Right ventricle myocardium superior (tissue), 1 donor: ENCODE measurements around the gene PARP14. TPM values are rescaled to one million over a fixed set of nuclear protein-coding genes. Genes with fewer than 3 reads are reported as not detected.
"Not testable (repeated sequence)": the region's sequence is repeated elsewhere in the genome, so short reads cannot be mapped to it uniquely, and the experiment has no call there.

Experiments
- ATAC-seq: fragments of 200-7000 bp; cut with Tn5 transposase; one replicate; pipeline ENCODE4 v1.9.1; 2020; ENCODE audit warnings: mild to moderate bottlenecking; ENCODE audit not compliant: poor library complexity
- DNase-seq: peaks from one replicate; pipeline ENCODE4 v3.0.0-alpha.2; 2020
- intact Hi-C: fragments of 100-400 bp; cut with DNase I; formaldehyde crosslinking; loops from one replicate; pipeline ENCODE4 v1.11.2; 2022
- long read RNA-seq: library from polyadenylated mRNA; unstranded; transcript quantifications from one replicate; pipeline ENCODE4 v2.0.0, GENCODE V29; 2021
- total RNA-seq: library from RNA; stranded (reverse); fragmentation: NEBNext Ultra II Directional; extraction: Animal tissue kit (Norgen Biotek cat#: 25700); gene quantifications from one replicate; pipeline ENCODE4 v1.2.1, GENCODE V29; 2021
- donor health status: DM: no; HTN: yes; CAD: no; lungs with severe emphysema.

The PARP14 gene
- 10.6 TPM for total RNA-seq
- long read RNA-seq, full-length matches to known transcripts, result 1 of 3 reads
- long read RNA-seq, partial matches to known transcripts, result 1 of 3 reads
- long read RNA-seq, other reads (novel, unspliced or antisense), result 1 of 3 reads

DNA sequence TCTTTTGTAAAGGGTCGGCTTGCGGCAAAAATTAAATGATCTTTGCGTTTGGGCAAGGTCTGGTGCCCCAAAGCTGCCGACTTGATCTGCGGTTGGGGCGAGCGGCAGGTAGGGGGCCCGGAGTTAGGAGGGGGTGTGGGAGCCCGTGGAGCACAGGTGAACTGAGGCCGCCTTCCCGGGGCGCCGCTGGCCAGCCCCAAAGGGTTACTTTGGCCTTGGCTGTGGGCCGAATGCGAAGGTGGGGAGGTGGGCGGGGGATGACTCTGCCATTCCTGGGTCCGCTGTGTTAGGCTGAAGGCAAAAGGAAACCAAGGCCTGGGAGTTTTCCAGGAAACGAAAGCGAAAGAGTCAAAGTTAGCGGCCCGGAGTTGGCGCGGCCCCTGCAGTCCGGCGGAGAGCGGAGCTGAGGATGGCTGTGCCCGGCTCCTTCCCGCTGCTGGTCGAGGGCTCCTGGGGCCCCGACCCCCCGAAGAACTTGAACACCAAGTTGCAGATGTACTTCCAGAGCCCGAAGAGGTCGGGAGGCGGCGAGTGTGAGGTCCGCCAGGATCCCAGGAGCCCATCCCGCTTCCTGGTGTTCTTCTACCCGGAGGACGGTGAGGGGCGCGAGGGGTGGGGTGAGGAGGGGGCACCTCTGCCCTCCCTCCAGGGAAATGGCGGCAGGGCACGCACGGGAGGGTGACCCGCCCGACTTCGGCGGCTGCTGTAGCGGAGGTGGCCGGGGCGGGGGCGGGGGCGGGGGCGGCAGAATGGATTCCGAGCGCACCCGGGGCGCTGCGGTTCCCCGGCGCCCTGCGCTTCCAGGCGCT is at the start of gene PARP14:
PARP14 (plus strand) TSS at position 365 of the 809 bp plus-strand sequence; CDS start at position 410, 45 bp downstream.
- DNase-seq (peak; percentile 83), ATAC-seq (peak; percentile 89)
- intact Hi-C loops, result no loop called here

GRCh38 chr3:122635789-122636188 is 44.9 kb upstream of the PARP14 start:
- no peak for DNase-seq
- intact Hi-C loops, result no loop called here

GRCh38 chr3:122636697-122637096 is 43.9 kb upstream of the PARP14 start:
- intact Hi-C loops, result no loop called here
- no peak for ATAC-seq
- DNase-seq, result no peak

More at GRCh38 chr3:122635789-122636188, 44.9 kb upstream of the PARP14 start:
- ATAC-seq, result no peak

GRCh38 chr3:122640437-122640999 is 40.1 kb upstream of the PARP14 start:
- no peak for DNase-seq
- no peak for ATAC-seq
- intact Hi-C loops, result no loop called here

- DNase-seq, result no peak
- intact Hi-C loops, result no loop called here
- no peak for ATAC-seq
Observed at GRCh38 chr3:122642935-122643334, 37.7 kb upstream of the PARP14 start.

DNA sequence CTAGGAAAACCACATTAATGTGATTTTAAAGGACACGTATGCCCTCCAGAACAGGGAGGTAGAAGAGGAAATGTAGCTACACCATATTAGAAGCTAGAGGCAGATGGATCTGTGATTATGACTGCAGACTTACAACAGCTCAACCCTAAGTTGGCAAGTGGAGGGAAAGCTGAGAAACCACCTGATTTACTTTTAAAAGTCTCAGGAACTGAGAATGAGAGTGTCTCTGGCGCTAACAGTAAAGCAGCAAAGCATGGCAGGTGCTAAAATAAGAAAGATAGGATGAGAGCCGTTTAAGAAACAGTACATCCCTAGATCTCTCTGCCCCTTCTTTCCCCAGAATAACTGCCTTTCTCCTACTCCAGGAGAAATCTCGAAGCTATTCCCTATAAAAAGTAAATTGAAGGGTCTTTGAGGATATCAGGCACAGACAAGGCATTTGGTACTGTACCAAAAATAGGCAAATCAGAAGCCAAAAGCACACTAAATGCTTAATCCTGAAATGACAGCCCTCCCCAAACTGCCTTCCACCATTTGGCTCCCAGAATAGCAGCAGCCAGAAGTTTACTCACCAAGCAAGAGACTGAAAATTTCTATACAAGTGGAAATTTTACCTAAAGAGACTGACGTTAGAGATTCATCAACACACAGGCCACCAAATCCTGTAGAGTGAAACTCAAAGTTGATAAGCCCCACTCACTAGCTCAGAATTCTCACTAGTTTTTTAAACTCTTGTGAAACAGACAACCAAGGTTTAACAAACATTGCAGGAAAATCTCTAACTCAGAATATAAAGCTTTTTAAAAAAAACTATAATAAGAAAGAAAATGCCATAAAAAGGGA is 34.3 kb upstream of the PARP14 start:
- ATAC-seq (no peak), DNase-seq (no peak)
- intact Hi-C loops, result no loop called here

DNA sequence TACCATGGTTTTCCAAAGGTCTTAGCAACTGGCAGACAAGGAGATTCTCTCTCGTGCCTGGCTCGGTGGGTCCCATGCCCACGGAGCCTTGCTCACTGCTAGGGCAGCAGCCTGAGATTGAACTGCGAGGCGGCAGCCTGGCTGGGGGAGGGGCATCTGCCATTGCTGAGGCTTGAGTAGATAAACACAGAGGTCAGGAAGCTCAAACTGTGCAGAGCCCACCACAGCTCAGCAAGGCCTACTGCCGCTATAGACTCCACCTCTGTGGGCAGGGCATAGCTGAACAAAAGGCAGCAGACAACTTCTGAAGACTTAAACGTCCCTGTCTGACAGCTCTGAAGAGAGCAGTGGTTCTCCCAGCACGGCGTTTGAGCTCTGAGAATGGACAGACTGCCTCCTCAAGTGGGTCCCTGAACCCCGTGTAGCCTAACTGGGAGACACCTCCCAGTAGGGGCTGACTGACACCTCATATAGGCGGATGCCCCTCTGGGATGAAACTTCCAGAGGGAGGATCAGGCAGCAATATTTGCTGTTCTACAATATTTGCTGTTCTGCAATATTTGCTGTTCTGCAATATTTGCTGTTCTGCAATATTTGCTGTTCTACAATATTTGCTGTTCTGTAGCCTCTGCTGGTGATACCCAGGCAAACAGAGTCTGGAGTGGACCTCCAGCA is 29.3 kb upstream of the PARP14 start:
- DNase-seq, ATAC-seq, intact Hi-C loops: not testable (repeated sequence)

DNA sequence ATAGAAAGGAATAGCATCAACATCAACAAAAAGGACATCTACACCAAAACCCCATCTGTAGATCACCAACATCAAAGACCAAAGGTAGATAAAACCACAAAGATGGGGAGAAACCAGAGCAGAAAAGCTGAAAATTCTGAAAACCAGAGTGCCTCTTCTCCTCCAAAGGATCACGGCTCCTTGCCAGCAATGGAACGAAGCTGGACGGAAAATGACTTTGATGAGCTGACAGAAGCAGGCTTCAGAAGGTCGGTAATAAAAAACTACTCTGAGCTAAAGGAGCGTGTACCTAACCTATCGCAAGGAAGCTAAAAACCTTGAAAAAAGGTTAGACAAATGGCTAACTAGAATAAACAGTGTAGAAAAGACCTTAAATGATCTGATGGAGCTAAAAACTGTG is 28.7 kb upstream of the PARP14 start:
- ATAC-seq, intact Hi-C loops, DNase-seq: not testable (repeated sequence)

DNA sequence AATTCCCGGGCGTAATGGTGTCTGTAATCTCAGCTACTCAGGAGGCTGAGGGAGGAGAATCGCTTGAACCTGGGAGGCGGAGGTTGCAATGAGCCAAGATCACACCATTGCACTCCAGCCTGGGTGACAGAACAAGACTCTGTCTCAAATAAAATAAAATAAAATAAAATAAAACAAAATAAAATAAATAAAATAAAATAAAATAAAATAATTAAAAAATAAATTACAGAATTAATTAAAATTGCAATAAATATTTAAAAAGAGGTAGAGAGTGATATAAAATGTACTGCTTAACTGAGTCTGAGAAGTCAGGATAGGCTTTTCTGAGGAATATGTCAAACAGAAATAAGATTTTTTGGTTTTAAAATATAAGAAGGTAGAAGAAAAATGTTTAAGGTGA is 22.3 kb upstream of the PARP14 start:
- DNase-seq, intact Hi-C loops, ATAC-seq: not testable (repeated sequence)

GRCh38 chr3:122660297-122660974 is 20.2 kb upstream of the PARP14 start:
- DNase-seq (no peak), ATAC-seq (no peak)
- intact Hi-C loops, result no loop called here

GRCh38 chr3:122661633-122662032 is 19.0 kb upstream of the PARP14 start:
- no peak for ATAC-seq
- intact Hi-C loops, result no loop called here
- DNase-seq, result no peak

DNA sequence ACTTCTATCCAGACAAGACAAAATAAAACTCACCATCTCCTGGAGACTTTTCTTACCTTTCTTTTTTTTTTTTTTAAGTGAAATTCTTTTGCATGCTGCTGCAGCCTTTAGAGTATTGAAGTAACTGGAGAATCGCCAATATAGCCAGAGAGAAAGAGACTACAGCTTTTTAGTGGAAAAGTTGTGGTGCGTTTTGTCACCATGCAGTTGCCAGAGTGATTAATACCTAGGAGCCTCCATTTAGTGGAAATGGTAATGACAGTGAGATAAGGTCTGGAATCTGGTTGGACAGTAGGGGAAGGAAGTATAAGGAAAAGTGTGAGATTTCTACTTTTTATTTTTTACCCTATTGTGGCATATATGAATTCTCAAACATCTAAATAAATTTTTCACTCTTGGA is 18.1 kb upstream of the PARP14 start:
- intact Hi-C loops, result no loop called here
- ATAC-seq (no peak), DNase-seq (no peak)

GRCh38 chr3:122665226-122665786 is 15.3 kb upstream of the PARP14 start:
- ATAC-seq, result no peak
- intact Hi-C loops, result no loop called here
- DNase-seq, result no peak

GRCh38 chr3:122665881-122666280 is 14.8 kb upstream of the PARP14 start:
- no peak for DNase-seq
- no peak for ATAC-seq
- intact Hi-C loops, result no loop called here

DNA sequence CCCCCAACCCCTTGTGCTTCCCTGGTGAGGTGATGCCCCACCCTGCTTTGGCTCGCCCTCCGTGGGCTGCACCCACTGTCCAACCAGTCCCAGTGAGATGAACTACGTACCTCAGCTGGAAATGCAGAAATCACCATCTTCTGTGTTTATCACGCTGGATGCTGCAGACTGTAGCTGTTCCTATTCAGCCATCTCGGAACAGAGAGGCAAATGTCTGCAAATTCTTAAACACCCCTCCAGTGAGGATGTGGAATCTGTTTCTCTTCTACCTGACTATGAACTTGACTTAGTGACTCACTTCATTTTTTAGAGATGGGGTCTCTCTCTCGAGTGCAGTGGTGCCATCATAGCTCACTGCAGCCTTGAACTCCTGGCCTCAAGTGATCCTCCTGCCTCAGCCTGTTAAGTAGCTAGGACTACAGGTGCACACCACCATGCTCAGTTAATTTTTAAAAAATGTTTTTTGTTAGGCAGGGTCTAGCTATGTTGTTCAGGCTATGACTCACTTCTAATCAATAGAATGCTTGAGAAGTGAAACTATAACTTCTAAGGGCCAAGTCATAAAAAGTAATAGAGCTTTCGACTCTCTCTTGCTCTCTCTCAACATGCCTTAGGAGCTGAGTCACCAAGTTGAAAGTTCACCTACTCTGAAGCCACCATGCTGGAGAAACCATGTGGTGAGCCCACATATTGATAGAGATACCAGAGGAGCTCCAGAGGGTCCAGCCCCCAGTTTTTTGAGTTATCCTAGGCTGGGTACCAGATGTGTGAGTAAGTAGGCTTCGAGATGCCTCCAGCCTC is 11.5 kb upstream of the PARP14 start:
- ATAC-seq (no peak), DNase-seq (no peak)
- intact Hi-C loops, result no loop called here

DNA sequence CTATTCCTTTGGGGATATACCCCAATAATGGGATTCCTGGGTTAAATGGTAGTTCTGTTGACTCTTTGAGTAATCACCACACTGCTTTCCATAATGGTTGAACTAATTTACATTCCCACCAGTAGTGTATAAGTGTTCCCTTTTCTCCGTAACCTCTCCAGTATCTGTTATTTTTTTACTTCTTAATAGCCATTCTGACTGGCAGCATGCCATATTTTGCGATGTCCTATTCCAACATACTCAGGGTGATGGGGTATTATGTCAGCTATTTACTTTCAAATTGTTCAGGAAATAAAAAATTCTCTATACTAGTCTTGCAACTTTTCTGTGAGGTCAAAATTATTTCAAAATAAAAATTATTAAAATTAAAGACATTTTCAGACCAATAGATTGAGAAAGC is 9.1 kb upstream of the PARP14 start:
- ATAC-seq (no peak), DNase-seq (no peak)
- intact Hi-C loops, result no loop called here

DNA sequence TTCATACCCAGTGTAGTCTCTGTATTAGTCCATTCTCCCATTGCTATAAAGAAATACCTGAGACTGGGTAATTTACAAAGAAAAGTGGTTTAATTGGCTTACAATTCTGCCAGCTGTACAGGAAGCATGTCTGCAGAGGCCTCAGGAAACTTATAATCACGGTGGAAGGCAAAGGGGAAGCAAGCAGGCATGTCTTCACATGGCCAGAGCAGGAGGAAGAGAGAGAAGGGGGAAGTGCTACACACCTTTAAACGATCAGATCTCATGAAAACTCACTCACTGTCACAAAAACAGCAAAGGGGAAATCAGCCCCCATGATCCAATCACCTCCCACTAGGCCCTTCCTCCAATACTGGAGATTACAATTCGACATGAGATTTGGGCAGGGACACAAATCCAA is 6.3 kb upstream of the PARP14 start:
- DNase-seq (no peak), ATAC-seq (no peak)
- intact Hi-C loops, result no loop called here
